Esophagus muscularis mucosa (tissue), 3 donors: ENCODE data around the gene STAP1.

Source experiments
- POLR2A ChIP-seq: fragments of 450-650 bp; IDR thresholded peaks from one replicate; pipeline ENCODE4 v1.6.1; 2017; ENCODE audit warnings: antibody characterized with exemption, moderate library complexity, mild to moderate bottlenecking, low read depth
- POLR2AphosphoS5 ChIP-seq, 2 donors: sonication (generic); formaldehyde crosslinking; IDR thresholded peaks; one replicate each; pipeline ENCODE4 v1.6.1; 2017; ENCODE audit warnings: antibody characterized with exemption in 2 of 2
- TF ChIP-seq, protein P1 (sequence below), 3 experiments: fragments of 200-600 bp in 2 of 3; fragments of 450-650 bp in 1 of 3; sonication (generic) in 2 of 3; IDR thresholded peaks; one replicate each; pipeline ENCODE4 v1.5.1; 2017 to 2019; ENCODE audit warnings: antibody characterized with exemption in 3 of 3, mild to moderate bottlenecking in 2 of 3, moderate library complexity in 1 of 3

DNA sequence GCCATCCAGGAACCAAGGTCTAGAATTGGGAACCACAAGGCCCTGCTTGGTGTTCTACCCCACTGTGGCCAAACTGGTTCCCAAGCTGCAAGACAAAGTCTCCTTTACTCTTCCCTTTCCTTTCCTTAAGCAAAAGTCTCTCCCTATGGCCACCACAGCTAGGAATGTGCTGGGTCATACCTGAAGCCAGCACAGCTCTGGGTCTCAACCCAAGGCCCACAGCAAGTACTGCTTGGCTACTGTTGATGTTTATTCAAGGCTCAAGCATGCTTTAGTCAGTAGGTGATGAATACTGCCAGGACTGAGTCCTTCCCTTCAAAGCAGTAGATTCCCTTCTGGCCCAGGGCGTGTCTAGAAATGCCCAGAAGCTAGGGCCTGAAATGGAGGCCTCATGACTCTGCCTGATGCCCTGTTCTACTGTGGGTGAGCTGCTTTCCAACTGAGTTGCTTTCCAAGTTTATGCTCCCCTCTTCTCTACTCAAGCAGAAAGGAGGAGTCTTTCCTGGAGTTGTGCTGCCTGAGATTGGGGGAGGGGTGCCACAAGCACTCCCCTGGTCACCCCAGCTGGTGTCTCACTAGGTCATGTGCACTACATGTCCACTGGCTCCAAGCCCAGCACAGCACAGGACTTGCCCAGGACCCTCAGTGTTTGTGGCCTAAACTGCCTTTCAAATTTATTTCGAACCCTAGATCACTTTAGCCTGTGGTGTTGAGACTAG lies 44.9 kb downstream of the STAP1 start:
- TF ChIP-seq, protein P1, sequence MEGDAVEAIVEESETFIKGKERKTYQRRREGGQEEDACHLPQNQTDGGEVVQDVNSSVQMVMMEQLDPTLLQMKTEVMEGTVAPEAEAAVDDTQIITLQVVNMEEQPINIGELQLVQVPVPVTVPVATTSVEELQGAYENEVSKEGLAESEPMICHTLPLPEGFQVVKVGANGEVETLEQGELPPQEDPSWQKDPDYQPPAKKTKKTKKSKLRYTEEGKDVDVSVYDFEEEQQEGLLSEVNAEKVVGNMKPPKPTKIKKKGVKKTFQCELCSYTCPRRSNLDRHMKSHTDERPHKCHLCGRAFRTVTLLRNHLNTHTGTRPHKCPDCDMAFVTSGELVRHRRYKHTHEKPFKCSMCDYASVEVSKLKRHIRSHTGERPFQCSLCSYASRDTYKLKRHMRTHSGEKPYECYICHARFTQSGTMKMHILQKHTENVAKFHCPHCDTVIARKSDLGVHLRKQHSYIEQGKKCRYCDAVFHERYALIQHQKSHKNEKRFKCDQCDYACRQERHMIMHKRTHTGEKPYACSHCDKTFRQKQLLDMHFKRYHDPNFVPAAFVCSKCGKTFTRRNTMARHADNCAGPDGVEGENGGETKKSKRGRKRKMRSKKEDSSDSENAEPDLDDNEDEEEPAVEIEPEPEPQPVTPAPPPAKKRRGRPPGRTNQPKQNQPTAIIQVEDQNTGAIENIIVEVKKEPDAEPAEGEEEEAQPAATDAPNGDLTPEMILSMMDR (IDR thresholded peaks at IDR 0.05): no peak
- no peak for TF ChIP-seq POLR2A
- no peak for TF ChIP-seq POLR2AphosphoS5 (IDR thresholded peaks at IDR 0.05)
